Fibroblast of gingiva (primary cell): ENCODE results near the gene PSEN2.

Experiments used
- DNase-seq: peaks from one replicate; pipeline ENCODE4 v3.0.0-alpha.2; 2011; ENCODE audit warnings: low read depth

The PSEN2 gene

DNA sequence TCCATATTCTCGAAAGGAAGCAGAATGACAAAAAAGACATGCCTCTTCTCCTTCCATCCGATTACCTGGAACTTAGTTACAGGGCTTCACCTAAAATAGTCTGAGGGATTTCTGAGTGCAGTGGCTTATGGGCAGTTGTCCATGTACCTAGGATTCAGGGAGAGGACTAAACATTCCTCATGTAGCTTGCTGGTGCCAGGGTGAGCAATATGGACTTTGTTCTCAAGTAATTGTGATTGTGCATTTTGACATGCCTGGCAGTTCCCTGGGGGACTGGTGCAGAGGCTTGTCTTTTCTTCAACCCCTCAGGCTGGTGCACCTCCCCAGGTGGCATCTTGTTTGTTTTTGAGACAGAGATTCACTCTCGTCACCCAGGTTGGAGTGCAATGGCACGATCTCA, 6.1 kb upstream of the PSEN2 start:
- DNase-seq: no peak

DNA sequence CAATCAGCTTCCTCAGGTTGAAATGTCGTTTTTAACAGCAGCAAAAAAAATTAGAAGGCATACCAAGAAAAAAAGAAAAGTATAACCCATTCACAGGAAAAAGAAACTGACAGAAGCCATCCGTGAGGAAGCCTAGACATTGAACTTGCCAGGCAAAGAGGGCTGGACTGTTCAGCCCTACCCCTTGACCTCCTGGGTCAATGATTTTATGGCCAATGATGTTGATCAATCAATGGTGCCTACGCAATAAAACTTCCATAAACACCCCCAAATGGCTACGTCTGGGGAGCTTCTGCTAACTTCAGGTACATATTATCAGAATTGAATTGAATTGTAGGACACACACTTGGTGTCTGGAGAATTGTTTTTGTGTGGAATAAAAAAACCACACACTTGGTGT, 4.8 kb upstream of the PSEN2 start:
- DNase-seq: no peak

DNA sequence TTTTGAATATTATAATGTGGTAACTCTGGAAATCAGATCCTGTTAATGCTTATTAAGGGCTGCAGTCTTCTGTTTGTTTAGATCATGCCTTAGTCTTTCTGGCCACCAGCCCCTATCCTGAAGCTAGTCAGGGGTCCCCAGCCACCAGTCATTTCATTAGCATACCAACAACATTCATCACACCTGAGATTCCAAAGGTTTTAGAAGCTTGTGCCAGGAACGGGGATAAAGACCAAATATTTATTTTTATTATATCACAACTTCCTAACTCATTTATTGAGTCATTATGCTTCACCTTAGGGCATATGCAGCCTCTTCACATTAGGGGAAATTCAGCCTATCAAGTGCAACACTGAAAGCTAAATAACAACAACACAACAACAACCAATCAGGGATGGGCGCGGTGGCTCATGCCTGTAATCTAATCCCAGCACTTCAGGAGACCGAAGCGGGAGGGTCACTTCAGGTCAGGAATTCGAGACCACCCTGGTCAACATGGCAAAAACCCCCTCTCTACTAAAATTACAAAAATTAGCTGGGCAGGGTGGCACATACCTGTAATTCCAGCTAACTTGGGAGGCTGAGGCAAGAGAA, 2.9 kb upstream of the PSEN2 start:
- DNase-seq: no peak

DNA sequence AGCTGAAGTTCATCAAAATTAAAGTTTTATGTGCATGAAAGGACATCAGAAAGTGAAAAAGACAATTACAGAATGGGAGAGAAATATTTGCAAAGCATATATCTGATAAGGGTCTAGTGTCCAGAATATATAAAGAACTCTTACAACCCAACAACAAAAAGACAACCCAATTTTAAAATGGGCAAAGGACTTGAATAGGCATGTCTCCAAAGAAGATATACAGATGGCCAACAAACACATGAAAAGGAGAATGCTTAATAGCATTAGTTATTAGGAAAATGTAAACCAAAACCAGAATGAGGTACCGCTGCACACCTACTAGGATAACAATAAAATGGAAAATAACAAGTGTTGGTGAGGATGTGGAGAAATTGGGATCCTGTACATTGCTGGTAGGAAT, 1.7 kb upstream of the PSEN2 start:
- no peak for DNase-seq

DNA sequence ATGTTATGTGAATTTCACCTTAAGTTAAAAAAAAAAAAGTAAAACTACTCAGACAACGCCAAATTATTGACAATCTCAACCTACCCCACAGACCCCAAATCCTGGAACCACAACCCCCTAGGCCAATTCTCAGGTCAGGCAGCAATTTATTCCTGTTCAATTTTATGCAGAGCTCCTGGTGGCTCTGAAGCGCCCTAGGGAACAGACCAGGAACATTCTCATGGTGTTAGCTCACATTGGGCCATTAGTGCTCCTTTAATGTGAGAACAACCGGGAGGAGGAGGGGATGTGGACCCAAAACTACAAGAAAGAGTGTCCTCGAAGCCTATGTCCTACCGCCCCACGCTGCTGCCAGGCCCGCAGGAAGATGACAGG, 403 bp upstream of the PSEN2 start:
- no peak for DNase-seq

DNA sequence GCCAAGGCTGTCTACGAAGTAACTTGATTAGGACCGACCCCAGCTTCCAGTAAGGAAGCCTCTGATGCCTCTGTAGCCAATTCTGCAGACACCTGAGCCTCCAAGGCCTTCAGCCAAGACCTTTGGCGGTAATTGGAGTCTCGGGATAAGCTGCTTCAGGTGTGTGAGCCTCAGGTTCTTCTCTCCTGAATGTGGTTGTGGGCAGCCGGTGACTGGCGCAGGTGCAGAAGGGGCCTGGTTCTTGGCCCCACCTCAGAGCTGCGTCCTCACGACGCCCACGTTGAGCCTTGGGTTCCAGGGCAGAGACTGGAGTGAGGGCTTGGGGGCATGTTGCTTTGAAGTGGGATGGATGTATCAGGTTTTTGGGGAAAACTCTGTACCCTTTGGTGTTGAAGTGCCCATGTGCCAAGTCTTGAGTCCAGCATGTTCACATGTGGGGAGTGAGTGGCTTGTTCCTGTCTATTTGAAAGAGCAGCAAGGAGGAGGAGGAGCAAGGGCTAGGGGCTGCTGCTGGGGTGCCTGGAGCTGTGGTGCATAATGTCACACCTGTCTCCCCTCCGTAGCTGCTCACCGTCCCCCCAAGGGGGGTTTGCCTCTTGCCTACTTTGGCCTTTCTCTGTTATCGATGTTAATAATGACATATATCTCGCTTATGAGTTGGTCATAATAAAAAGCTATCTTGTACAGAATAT, 1.4 kb downstream of the PSEN2 start:
- DNase-seq: no peak

DNA sequence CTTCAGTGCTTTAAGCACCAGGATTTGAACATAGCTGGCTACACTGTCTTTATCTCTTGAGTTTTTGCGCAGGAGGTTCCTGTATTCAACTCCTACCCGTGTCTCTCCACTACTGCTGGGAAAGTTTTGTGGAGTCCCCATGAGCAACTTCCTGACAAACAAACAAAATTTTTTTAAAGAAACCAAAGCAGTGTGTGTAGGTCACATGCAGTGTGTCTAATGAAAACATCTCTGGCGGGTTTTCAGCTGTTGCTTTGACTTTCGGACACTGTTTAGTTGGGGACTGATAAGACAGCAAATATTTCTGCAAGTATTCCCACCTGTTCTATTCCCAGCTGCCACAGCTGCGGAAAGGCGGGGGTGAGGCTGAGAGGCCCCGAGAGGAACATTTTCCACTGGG, 2.0 kb downstream of the PSEN2 start:
- DNase-seq: no peak

DNA sequence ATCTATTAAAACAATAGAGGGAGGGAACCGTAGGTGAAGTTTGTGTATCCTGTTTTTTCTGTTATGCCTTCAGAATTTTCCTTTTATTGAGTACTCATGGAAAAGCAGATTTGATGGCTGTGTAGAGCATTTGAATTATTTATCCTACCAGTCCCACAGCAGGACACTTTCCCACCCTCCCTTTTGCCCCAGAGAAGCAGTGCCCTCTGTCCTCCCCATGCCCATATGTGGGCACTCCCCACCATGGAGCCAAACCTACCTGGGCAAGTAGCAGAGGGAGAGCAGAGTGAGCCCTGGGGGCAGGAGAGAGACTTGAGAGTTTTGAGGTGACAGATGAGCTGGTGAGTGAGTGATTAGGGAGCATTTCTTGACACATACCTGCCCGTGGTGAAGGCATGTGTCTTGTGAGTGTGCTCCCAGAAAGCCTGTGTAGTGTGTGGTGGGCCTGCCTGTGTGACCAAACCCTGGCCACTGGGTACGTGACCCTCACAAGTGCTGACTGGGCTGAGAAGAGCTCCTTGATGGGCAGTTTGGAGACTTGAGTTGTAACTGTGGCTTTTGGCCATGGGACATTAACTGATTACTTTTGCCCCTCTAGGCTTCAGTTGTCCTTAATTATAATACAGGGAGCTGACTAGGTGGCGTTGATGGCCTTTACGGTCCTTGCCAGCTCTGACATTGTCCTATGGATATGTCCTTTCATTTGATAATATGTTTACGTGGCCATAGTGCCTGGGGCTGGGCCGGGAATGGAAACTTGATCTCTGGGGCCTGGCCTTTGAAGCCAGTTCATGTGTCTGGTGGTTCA, 3.6 kb downstream of the PSEN2 start:
- no peak for DNase-seq

DNA sequence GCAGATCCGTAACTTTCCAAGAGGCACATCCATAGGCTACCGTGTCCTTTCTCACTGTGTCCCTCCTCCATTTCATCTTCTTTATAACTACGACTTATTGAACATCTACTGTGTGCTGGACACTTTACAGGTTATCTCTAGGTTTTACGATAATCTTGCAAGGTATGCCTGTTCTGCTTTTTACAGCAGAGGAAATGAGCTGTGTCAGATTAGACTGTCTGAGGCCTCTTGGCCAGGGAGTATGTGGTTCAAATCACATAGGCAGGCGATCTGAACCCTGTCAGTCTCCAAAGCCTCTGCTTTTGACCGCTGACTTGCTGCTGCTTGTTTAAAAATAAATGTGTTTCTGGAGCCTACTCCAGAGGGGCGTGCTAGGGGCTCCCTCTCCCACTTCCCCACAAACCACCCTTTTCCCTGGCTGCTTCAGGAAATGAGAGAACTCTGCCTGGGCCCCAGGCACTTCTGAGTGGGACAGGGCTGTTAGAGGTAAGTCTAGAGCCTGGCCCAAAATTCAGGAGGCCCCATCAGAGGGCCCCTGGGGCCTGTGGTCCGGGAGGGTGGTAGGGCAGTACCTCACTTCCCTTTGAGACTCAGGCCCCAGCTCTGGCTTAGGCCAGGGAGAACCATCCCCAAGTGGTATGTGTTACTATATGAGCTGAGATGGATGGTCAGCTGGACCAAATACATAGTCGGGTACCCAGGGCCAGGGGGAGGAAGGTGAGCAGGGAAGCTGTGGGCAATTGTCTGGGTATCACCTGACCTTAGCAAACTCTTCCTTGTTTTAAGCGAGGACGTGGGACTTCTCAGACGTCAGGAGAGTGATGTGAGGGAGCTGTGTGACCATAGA, 4.4 kb downstream of the PSEN2 start:
- DNase-seq: no peak

DNA sequence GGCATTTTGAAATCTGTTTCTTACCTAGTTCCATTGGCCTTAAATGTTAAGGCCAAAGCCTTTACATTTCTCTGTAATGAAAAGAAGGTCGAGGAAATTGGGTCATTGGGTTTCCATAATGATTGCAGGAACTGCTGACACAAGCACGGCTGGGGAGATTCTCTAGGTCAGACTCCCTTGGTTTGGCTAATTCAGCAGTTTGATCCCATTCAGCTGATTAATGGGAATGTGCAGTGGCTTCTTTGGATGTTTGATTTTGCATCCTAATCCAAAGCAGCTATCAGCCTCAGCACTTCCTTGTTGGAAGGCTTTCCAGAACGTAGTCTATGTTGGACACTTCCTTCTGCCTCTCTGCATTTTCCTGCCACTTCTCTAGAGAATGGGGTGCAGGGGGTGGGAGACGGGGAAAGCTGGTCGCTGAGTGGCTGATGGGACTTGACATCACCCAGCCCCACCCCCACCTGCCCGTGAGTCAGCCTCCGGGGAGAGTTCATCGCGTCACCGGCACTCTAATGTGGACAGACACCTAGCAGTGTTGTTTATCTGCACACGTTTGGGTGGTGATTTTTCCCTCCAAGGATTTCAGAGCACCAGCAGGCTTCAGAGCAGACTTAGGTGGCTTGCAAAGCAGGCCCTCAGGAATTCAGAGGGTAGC, 5.4 kb downstream of the PSEN2 start:
- DNase-seq: no peak

DNA sequence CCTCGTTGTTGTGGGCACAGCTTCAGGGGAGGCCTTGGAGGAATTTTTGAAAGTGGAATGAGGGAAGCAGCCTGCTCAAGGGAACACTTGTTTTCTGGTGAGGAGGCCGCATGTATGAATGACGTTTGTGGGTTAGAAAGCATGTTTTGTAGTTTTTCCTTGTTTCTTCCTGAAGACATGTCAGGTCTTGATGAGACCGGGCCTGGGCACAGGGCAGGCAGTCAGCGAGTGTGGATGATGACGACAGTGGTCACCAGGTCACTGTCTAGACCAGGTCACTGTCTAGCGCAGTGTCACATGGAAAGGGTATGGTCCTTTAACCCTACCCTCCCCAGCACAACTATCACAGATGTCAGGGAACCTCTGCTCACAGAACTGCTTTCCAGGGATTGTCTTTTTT, 7.3 kb downstream of the PSEN2 start:
- no peak for DNase-seq

DNA sequence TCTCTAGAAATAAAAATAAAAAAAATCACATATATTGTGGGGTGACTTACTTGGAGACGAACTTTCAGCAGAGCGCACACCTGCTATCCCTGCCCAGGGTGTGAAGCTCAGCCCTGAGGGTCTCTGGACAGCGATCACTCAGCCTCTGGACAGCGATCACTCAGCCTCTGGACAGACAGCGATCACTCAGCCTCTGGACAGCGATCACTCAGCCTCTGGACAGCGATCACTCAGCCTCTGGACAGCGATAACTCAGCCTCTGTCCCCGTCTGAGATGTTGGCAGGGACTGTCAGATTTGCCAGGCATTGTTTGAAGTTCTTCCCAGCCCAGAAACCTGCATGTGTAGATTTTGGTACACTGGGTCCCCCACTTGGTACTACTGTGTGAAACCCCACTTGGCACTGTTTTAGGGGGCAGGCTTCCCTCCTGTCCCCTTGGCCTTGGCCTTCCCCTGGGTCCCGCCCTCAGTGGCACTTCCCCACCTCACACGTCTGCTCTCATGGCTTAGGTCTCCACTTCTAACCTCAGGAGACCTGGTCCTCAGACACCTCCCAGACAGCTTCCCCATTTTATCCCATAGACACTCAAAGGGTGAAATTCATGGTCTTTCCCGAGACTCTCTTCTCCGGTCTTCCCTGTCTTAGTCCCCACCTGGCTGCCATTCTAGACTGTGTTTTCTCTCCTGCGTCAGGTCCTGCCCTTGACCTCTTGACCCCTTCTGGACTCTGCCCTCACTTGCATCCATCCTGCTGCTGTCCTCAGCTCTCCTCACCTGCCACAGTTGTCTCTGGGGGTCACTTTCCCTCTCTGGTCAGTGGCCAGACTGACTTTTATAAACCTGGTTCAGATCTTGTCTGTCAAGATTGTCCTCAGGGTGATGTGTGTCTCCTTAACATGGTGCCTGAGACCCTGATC, 10.2 kb downstream of the PSEN2 start:
- DNase-seq: no peak

DNA sequence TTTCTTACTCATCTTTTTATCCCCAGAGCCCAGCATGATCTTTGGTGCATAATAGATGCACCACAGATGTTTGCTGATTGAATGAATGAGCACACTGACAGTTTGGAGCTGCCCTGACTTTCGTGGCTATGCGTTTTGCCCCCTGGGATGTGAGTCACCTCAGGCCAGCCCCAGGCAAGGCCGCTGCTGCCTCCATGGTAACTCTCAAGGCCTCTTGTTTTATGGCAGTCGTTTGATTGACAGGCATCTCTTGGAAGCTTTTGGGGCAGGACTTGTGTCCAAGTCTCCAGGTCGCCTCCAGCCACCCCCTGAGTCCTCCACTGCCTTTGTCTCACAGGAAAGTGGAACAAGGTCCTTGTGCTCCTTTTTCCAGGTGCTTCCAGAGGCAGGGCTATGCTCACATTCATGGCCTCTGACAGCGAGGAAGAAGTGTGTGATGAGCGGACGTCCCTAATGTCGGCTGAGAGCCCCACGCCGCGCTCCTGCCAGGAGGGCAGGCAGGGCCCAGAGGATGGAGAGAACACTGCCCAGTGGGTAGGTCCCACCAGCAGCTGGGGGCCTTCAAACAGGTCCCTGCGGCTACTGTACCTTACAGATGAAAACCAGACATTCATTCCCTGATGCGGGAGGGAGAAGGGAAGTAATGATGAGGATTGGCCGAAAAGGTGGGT, 11.2 kb downstream of the PSEN2 start:
- DNase-seq: no peak

DNA sequence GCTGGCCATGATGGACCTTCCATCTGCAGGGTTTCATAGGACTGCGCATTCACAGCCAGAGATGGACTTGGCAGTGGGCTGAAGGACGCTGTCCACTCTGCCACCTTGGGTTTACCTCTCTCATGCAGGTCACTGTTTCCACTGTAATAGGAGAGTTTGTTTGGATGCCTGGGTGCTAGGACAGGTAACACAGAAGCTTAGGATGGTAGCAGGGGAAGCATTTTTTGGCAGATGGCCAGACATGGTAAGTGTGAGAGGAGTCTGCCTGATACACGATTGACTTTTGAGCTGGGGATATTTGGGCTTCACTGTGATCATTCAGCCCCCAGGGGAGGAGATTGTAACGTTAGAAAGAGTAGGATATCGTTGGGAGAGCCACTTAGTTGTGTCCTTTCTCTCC, 11.8 kb downstream of the PSEN2 start:
- no peak for DNase-seq

DNA sequence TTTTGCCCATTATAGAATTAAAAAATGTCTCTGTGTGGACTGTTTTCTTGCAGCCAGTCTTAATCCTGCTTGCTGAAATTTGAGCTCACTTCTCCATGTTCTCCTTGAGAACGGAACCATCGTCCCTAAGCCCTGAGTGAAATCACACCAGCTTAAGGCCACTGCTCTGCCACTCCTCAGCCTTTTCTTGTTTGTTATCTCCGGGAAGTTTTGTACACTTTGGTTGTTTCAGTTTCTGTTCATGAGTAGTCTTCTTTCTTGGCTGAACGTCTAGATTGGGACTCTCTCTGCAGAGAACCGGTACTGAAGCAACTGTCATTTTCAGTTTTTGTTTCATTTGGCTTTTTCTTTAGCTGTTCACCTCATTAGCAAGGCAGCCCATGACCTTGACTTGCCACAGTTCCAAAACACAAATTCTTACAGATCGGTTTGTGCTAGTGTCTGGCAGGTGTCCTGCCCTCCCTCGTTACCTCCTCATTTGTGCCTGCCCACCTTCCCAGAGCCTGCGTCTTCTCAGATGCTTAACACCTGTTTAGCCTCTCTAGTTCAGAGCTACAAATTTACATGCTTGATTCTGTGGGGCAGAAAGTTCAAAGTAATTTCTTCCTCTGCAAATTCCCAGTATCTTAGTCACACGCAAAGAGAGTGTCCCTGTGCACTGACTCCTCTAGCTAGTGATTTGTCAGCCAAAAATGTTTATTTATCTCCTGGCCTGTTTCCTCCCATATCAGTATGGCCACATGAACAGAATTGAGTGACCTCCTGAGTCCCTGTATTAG, 12.4 kb downstream of the PSEN2 start:
- peak; percentile 19 for DNase-seq

DNA sequence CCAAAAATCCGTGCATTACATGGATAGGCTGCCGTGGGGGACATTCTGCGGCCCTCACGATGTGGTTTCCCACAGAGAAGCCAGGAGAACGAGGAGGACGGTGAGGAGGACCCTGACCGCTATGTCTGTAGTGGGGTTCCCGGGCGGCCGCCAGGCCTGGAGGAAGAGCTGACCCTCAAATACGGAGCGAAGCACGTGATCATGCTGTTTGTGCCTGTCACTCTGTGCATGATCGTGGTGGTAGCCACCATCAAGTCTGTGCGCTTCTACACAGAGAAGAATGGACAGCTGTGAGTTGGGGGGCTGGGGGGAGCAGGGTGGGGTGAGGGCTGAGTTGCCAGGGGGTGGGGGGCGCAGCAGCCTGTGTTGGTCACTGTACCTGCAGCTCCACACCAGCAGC, 13.2 kb downstream of the PSEN2 start:
- no peak for DNase-seq

DNA sequence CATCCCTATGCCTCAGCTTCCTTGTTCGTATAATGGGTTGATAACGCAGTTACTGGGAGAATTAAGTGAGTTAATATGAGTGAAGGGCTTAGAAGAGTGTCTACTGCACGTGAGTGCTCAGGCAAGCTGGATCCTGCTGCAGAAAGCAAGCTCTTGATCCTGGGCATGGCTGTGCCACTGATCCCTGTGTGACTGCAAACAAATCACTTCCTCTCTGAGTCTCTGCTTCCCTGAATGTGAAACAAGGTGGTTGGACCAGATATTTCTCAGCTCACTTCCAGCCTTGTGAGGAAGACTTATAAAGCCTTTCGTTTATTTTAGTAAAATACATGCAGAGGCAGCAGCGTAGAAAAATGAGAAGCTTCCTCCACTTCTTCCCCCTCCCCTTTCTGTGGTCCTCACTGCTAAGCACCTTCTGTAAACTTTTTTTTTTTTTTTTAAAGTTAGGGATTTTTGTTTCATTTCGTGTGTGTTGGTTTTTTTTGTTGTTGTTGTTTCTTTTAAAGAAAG, 13.8 kb downstream of the PSEN2 start:
- no peak for DNase-seq

DNA sequence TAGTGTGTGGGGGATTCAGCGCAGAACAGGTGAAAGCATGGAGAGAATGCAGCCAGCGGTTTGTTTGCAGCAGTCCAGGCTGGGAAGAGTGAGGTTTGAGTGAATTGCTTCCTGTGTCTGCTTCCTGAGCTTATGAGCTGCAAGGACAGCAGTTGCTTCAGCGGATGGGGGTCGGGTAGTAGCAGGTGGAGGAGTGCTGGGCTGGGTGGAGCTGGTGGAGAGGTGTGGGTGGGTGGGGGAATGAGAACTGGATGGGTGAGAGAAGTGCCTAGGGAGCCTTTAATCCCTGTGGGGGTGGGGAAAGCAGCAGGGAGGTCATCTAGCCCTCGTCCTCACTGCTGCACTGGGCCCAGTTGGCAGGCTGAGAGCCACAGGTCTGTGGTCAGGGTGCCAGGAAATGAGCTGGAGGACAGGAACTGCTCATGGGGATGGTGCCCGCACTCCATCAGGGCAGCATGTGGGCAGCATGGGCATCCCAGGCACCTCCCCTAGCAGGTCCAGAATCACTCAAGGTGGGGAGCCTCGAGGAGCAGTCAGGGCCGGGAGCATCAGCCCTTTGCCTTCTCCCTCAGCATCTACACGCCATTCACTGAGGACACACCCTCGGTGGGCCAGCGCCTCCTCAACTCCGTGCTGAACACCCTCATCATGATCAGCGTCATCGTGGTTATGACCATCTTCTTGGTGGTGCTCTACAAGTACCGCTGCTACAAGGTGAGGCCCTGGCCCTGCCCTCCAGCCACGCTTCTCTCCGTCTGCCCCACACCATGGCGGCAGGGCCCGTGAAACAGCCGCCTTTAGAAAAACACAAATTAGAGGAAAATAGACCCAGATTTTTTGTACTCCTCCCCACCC, 14.8 kb downstream of the PSEN2 start:
- no peak for DNase-seq
